GM12874 (cell line): ENCODE data around the gene CD93.

Experiments used
- TF ChIP-seq, protein P1 (sequence below): IDR thresholded peaks from 2 replicates; pipeline ENCODE4 v1.5.1; 2011; ENCODE audit warnings: low read depth, mild to moderate bottlenecking, control low read depth, low read length, moderate library complexity; ENCODE audit not compliant: insufficient read depth

The CD93 gene

GRCh38 chr20:23105193-23105592 lies 19.1 kb upstream of the CD93 start:
- TF ChIP-seq, protein P1, sequence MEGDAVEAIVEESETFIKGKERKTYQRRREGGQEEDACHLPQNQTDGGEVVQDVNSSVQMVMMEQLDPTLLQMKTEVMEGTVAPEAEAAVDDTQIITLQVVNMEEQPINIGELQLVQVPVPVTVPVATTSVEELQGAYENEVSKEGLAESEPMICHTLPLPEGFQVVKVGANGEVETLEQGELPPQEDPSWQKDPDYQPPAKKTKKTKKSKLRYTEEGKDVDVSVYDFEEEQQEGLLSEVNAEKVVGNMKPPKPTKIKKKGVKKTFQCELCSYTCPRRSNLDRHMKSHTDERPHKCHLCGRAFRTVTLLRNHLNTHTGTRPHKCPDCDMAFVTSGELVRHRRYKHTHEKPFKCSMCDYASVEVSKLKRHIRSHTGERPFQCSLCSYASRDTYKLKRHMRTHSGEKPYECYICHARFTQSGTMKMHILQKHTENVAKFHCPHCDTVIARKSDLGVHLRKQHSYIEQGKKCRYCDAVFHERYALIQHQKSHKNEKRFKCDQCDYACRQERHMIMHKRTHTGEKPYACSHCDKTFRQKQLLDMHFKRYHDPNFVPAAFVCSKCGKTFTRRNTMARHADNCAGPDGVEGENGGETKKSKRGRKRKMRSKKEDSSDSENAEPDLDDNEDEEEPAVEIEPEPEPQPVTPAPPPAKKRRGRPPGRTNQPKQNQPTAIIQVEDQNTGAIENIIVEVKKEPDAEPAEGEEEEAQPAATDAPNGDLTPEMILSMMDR = no peak

GRCh38 chr20:23103284-23104018 lies 17.3 kb upstream of the CD93 start:
- TF ChIP-seq, protein P1 = no peak

- TF ChIP-seq, protein P1 = no peak
These were observed 15.7 kb upstream of the CD93 start for GRCh38 chr20:23101696-23102406.

GRCh38 chr20:23100720-23101107 lies 14.6 kb upstream of the CD93 start:
- TF ChIP-seq, protein P1 = no peak

GRCh38 chr20:23099791-23100719 lies 13.9 kb upstream of the CD93 start:
- TF ChIP-seq, protein P1 = no peak

- TF ChIP-seq, protein P1 = no peak
These were observed 11.8 kb upstream of the CD93 start for GRCh38 chr20:23097636-23098580.
